Activated naive CD4-positive, alpha-beta T cell treated with anti-CD3 and anti-CD28 coated beads, Interleukin-2, amount 10 ng/mL, durations not matched to agents 5 hours and 36 hours (primary cell): Measurements from ENCODE around the gene MEAK7. TPM values are rescaled to one million over a fixed set of nuclear protein-coding genes. Genes with fewer than 3 reads are reported as not detected.

ENCODE experiments used
- total RNA-seq, 2 experiments: library from RNA; stranded (reverse); gene quantifications; one replicate each; pipeline ENCODE4 v1.2.3, GENCODE V29; 2021

MEAK7 gene
- total RNA-seq: 10 to 100 TPM; 40.5 to 43.9 TPM

GRCh38 chr16:84504420-84505248, at the start of gene MEAK7:
MEAK7 (minus strand) TSS chr16:84504659; CDS start chr16:84498086, 6,573 bp downstream.

Other genes with a start within 250 kb of the MEAK7 start
- under 1 TPM; 0.39 to 0.40 TPM for gene WFDC1, start 209.8 kb downstream of the MEAK7 start, total RNA-seq
- gene ATP2C2, start 136.1 kb downstream of the MEAK7 start, total RNA-seq: not detected
- 100 to 1,000 TPM; 483 to 487 TPM for gene COTL1, start 113.4 kb upstream of the MEAK7 start, total RNA-seq
- 10 to 100 TPM; 58.4 to 60.8 TPM for gene KLHL36, start 143.9 kb upstream of the MEAK7 start, total RNA-seq
- gene USP10, start 195.3 kb upstream of the MEAK7 start, total RNA-seq: 10 to 100 TPM; 82.6 to 87.3 TPM